ENCODE results near the gene CEP72. TPM values are rescaled to one million over a fixed set of nuclear protein-coding genes. Genes with fewer than 3 reads are reported as not detected.
"Not testable (repeated sequence)": the region's sequence is repeated elsewhere in the genome, so short reads cannot be mapped to it uniquely, and the experiment has no call there.

The CEP72 gene
- polyA plus RNA-seq, 1 donor (not counting 4 experiments of a cell fraction or from before 2014, with no cell fraction given) = 4.5 TPM

DNA sequence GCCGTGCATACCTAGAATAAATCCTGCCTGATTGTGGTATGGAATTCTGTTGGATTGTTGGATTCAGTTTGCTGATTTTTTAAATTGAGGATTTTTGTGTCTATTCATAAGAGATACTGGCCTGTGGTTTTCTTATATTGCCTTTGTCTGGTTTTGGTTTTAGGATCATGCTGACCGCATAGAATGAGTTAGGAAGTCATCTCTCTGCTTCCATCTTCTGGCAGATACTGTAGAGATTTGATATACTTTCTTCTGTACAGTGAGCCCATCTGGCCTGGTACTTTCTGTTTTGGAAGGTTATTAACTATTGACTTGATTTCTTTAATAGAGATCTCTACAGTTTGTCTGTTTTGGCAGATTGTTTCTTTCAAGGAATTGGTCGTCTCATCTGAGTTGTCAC, 14.7 kb downstream of the CEP72 start:
- Histone ChIP-seq H3K79me2 (ENCODE audit: control insufficient read depth, insufficient read depth, low read length) (no peaks in the 10 kb centered on the region), H3K4me2 (ENCODE audit: control insufficient read depth, extremely low read depth, insufficient read depth, low read depth, low read length) (no peak overlapping the region), H3K36me3 (ENCODE audit: control insufficient read depth in 2 of 2, extremely low read depth in 1 of 2, insufficient read depth in 2 of 2, low read length in 2 of 2) (peaks cover 9 to 16% of the 10 kb centered on the region in 2 experiments), H3K27ac (ENCODE audit: control insufficient read depth, insufficient read depth, low read length) (no peak overlapping the region), H3K9ac (ENCODE audit: control insufficient read depth, extremely low read depth, insufficient read depth, low read length) (no peak overlapping the region), H3K4me3 (ENCODE audit: control insufficient read depth in 2 of 3, extremely low read depth in 1 of 3, insufficient read depth in 2 of 3, low read depth in 1 of 3, low read length in 3 of 3) (no peak overlapping the region), H4K20me1 (ENCODE audit: control insufficient read depth, extremely low read depth, insufficient read depth, low read length) (no peaks in the 10 kb centered on the region), H3K4me1 (ENCODE audit: control insufficient read depth, extremely low read depth, insufficient read depth, low read length) (no peaks in the 10 kb centered on the region), H3K9me1 (ENCODE audit: control insufficient read depth, extremely low read depth, insufficient read depth, low read length) (no peaks in the 10 kb centered on the region), H2AFZ (ENCODE audit: control insufficient read depth, low read length) (no peak overlapping the region), H3K9me3 (ENCODE audit: control insufficient read depth, low read depth, low read length) (no peaks in the 10 kb centered on the region), H3K27me3 (ENCODE audit: control insufficient read depth, extremely low read depth, insufficient read depth, low read length) (no peaks in the 10 kb centered on the region)
- dilution Hi-C loops (cut with MboI; ENCODE audit: extremely low pct_ligation_motif_present, low sequenced_read_pairs) = no loop called here
- TF ChIP-seq EZH2 (IDR thresholded peaks at IDR 0.05; ENCODE audit: low read length) = no peak
- TF ChIP-seq, protein P1, sequence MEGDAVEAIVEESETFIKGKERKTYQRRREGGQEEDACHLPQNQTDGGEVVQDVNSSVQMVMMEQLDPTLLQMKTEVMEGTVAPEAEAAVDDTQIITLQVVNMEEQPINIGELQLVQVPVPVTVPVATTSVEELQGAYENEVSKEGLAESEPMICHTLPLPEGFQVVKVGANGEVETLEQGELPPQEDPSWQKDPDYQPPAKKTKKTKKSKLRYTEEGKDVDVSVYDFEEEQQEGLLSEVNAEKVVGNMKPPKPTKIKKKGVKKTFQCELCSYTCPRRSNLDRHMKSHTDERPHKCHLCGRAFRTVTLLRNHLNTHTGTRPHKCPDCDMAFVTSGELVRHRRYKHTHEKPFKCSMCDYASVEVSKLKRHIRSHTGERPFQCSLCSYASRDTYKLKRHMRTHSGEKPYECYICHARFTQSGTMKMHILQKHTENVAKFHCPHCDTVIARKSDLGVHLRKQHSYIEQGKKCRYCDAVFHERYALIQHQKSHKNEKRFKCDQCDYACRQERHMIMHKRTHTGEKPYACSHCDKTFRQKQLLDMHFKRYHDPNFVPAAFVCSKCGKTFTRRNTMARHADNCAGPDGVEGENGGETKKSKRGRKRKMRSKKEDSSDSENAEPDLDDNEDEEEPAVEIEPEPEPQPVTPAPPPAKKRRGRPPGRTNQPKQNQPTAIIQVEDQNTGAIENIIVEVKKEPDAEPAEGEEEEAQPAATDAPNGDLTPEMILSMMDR (optimal IDR thresholded peaks at IDR 0.05 in 1 of 3, IDR thresholded peaks at IDR 0.05 in 1 of 3, conservative IDR thresholded peaks at IDR 0.05 in 1 of 3; ENCODE audit: extremely low read depth in 1 of 3, insufficient read depth in 2 of 3, low read length in 3 of 3) = no peak
- DNase-seq (ENCODE audit: low read depth, low spot score) = no peak
- FAIRE-seq = no peak

DNA sequence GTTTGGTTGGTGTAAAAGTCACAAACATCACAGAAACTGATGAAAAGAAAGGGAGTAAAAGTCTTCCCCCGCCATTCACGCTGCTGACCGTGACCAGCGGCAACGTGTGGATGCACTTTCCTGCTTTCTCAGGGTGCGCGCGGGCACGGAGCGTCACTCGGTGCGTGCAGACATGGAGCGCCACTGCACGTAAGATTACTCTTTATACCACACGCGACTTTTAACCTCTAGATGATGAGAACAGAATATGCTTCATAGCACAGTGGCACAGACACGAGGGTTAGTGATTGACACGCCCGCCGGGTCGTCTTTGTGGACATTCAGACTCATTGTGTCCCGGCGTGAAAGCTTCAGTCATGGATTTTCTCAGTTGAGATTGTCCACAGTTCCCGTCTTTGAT, 15.7 kb downstream of the CEP72 start:
- DNase-seq (ENCODE audit: low read depth, low spot score) (no peak), FAIRE-seq (no peak)
- Histone ChIP-seq H3K4me3 (ENCODE audit: control insufficient read depth in 2 of 3, extremely low read depth in 1 of 3, insufficient read depth in 2 of 3, low read depth in 1 of 3, low read length in 3 of 3) (no peak overlapping the region), H3K27ac (ENCODE audit: control insufficient read depth, insufficient read depth, low read length) (no peak overlapping the region), H3K9ac (ENCODE audit: control insufficient read depth, extremely low read depth, insufficient read depth, low read length) (no peak overlapping the region), H3K9me3 (ENCODE audit: control insufficient read depth, low read depth, low read length) (no peaks in the 10 kb centered on the region), H4K20me1 (ENCODE audit: control insufficient read depth, extremely low read depth, insufficient read depth, low read length) (no peaks in the 10 kb centered on the region), H2AFZ (ENCODE audit: control insufficient read depth, low read length) (no peak overlapping the region), H3K27me3 (ENCODE audit: control insufficient read depth, extremely low read depth, insufficient read depth, low read length) (no peaks in the 10 kb centered on the region), H3K36me3 (ENCODE audit: control insufficient read depth in 2 of 2, extremely low read depth in 1 of 2, insufficient read depth in 2 of 2, low read length in 2 of 2) (peaks cover 5 to 11% of the 10 kb centered on the region in 2 experiments), H3K79me2 (ENCODE audit: control insufficient read depth, insufficient read depth, low read length) (no peaks in the 10 kb centered on the region), H3K4me2 (ENCODE audit: control insufficient read depth, extremely low read depth, insufficient read depth, low read depth, low read length) (no peak overlapping the region), H3K4me1 (ENCODE audit: control insufficient read depth, extremely low read depth, insufficient read depth, low read length) (no peaks in the 10 kb centered on the region), H3K9me1 (ENCODE audit: control insufficient read depth, extremely low read depth, insufficient read depth, low read length) (no peaks in the 10 kb centered on the region)
- TF ChIP-seq EZH2 (IDR thresholded peaks at IDR 0.05; ENCODE audit: low read length) = no peak
- dilution Hi-C loops (cut with MboI; ENCODE audit: extremely low pct_ligation_motif_present, low sequenced_read_pairs) = no loop called here

DNA sequence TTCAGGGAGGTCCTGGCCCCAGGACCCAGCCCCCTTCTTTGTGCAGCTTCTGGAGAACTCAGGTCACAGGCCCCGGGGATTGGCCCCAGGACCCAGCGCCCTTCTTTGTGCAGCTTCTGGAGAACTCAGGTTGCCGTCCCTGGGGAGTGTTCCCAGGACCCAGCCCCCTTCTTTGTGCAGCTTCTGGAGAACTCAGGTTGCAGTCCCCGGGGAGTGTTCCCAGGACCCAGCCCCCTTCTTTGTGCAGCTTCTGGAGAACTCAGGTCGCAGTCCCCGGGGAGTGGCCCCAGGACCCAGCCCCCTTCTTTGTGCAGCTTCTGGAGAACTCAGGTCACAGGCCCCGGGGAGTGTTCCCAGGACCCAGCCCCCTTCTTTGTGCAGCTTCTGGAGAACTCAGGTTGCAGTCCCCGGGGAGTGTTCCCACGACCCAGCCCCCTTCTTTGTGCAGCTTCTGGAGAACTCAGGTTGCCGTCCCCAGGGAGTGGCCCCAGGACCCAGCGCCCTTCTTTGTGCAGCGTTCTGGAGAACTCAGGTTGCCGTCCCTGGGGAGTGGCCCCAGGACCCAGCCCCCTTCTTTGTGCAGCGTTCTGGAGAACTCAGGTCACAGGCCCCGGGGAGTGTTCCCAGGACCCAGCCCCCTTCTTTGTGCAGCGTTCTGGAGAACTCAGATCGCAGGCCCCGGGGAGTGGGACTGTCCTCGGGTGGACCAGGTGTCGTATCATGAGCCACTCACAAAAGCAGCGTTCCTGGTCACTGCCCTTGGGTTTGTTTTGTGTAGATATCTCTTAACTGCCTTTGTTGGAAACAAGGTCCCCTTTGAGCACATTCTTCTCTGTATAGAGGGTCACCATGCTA, 16.4 kb downstream of the CEP72 start:
- H3K79me2 ChIP-seq (ENCODE audit: control insufficient read depth, insufficient read depth, low read length); H3K9me3 ChIP-seq (ENCODE audit: control insufficient read depth, low read depth, low read length); H4K20me1 ChIP-seq (ENCODE audit: control insufficient read depth, extremely low read depth, insufficient read depth, low read length); H3K4me1 ChIP-seq (ENCODE audit: control insufficient read depth, extremely low read depth, insufficient read depth, low read length); DNase-seq (ENCODE audit: low read depth, low spot score); H3K9me1 ChIP-seq (ENCODE audit: control insufficient read depth, extremely low read depth, insufficient read depth, low read length); H2AFZ ChIP-seq (ENCODE audit: control insufficient read depth, low read length); H3K27me3 ChIP-seq (ENCODE audit: control insufficient read depth, extremely low read depth, insufficient read depth, low read length); H3K9ac ChIP-seq (ENCODE audit: control insufficient read depth, extremely low read depth, insufficient read depth, low read length); H3K27ac ChIP-seq (ENCODE audit: control insufficient read depth, insufficient read depth, low read length); H3K4me2 ChIP-seq (ENCODE audit: control insufficient read depth, extremely low read depth, insufficient read depth, low read depth, low read length); dilution Hi-C loops (cut with MboI; ENCODE audit: extremely low pct_ligation_motif_present, low sequenced_read_pairs); H3K4me3 ChIP-seq (ENCODE audit: control insufficient read depth in 2 of 3, extremely low read depth in 1 of 3, insufficient read depth in 2 of 3, low read depth in 1 of 3, low read length in 3 of 3); FAIRE-seq: not testable (repeated sequence)
- peaks cover 6 to 11% of the 10 kb centered on the region in 2 experiments for H3K36me3 ChIP-seq (ENCODE audit: control insufficient read depth in 2 of 2, extremely low read depth in 1 of 2, insufficient read depth in 2 of 2, low read length in 2 of 2)

Data from keratinocyte (primary cell).